Measurements from ENCODE around the gene ENOX1.

- no peak for TF ChIP-seq CTCF (conservative IDR thresholded peaks at IDR 0.05; ENCODE audit: low read depth, low read length)
- TF ChIP-seq EZH2 (IDR thresholded peaks at IDR 0.05; ENCODE audit: low read length, unreplicated experiment): no peak
Measured at GRCh38 chr13:43260999-43261398, 525.8 kb downstream of the ENOX1 start.
